HG02610 (cell line): ENCODE data around the gene NDUFA12.
"Not testable (repeated sequence)": the region's sequence is repeated elsewhere in the genome, so short reads cannot be mapped to it uniquely, and the experiment has no call there.

Experiments
- ATAC-seq: cut with Tn5 transposase; IDR thresholded peaks from one replicate; pipeline ENCODE4 v1.9.1; 2021; ENCODE audit warnings: mild to moderate bottlenecking, moderate library complexity; ENCODE audit not compliant: unreplicated experiment

NDUFA12 gene

DNA sequence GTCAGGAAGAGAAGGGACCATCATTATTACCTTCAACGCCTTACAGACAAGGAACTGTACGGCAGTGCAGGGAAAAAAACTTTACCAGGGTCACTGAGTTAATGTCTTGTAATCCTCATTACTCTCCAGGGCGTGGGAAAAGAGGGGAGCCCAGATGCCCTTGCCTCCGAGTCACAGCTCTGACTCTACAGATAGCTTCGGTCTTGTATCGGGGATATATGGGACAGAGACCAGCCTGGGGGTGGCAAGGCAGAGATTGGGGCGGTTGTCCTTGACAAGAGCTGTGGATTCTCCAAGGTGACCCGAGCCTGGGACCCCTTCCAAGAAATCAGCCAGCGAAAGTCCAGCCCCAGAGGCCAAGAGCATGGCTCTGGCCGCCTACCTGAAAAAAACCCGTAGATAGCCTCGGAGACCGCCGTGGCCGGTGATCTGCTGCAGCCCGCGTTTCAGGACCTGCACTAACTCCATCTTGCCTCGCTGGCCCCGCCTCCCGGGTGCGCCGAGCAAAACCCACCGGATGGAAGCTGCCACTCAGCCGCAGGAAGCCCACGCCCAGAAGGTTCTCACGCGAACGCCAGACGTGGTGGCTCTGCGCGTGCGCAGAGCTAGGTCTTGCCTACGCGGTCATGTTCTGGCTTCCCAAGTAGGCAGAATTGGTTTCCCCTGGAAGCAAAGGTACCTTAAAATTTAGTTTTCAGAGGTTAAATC lies at the start of gene NDUFA12:
TSS of gene NDUFA12 (minus strand) at position 485 of the 708 bp plus-strand sequence. CDS start at position 468, 17 bp downstream.
- peak; percentile 99 for ATAC-seq

DNA sequence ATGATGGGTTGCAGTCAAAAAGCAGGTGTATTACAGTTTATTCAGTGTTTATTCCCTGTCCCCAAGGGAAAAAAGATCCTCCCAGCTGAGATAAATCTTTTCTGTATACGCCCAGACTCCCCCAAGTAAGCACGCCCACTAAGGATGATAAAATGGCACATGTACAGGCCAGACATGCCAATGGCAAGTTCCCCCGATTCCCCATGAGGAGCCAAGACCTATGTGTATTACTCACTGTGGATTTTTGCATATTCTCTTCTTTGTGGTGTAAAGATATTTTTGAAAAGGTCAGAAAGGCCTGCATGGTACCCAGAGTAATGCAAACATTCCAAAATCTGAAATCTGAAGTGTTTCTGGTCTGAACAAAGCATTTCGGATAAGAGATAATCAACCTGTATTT lies 47.7 kb upstream of the NDUFA12 start:
- no peak for ATAC-seq

DNA sequence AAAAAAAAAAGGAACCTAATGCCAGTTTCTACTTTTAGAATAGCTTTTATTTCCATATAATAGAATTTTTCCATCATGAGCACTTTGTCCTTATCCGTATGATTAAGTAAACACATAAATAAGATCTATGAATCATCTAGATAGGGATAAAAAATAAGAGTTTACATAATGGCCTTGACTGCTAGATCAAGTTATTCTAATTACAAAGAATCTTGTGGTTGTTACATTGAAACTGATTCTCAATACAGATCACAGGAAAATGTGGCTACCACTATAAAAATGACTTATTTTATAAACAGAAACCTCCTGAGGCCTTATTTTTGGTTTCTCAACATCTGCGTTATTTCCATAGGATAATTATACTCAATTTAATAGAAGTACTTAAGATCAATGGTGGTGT lies 34.4 kb upstream of the NDUFA12 start:
- ATAC-seq, result no peak

- ATAC-seq, result no peak
These were observed 31.3 kb upstream of the NDUFA12 start for GRCh38 chr12:95034750-95035149.

- no peak for ATAC-seq
These were observed 19.0 kb upstream of the NDUFA12 start for GRCh38 chr12:95022477-95022876.

DNA sequence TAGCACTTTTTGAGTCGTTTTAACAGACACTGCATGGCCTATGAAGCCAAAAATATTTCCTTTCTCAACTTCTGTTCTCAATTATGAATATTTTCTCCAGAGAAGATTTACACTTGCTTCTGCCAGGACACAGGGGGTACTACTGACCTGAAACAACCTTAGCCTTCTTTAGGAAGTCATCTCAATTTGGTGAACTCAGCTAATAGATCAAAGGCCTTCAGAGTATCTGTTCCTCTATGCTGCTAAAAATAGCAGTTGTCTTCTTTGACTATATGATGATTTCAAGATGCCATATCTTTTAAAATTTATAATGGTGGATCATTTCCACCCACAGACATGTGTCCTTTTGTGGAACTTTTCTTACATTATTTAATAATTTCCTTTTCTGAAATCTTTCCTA lies 14.0 kb upstream of the NDUFA12 start:
- ATAC-seq, result no peak

- no peak for ATAC-seq
These were observed 12.6 kb upstream of the NDUFA12 start for GRCh38 chr12:95016120-95016519.

DNA sequence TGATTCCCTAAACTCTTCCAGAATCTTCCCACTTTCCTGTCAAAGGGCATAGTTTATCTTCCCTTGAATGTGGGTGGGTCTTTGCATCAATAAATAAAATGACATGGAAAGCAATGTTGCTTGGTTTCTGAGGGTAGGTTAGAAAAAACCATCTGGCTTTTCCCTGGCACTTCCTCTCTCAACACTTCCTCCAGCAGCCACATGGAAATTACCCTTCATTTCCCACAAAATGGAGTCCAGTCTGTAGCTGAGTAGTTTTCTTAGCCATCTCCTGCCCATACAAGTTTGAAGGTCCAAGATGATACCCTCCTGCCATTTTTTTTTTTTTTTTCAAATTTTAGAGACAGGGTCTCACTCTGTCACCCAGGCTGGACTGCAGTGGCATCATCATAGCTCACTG lies 11.1 kb upstream of the NDUFA12 start:
- no peak for ATAC-seq

- no peak for ATAC-seq
These were observed 2.7 kb upstream of the NDUFA12 start for GRCh38 chr12:95006206-95006605.

- no peak for ATAC-seq
These were observed 1.1 kb upstream of the NDUFA12 start for GRCh38 chr12:95004610-95005009.

GRCh38 chr12:95003921-95004272 lies 400 bp upstream of the NDUFA12 start:
- ATAC-seq, result peak; percentile 1

DNA sequence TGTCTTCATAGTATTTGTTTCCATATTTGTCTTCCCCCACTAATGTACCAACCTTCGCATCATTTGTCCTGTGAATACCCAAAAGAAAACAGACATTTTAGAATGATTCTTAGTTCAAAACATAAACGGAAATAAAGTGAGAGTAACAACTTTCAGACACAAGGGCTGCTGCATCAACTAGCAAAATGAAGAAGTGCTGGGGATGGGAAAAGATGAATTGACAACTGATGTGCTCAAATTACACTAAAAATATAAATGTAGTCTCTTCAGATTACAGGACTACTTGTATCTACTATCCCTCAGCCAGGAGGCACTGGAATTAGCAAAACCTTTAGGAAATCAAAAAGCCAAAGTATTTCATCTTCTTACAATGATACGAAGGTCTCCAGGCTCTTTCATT lies 743 bp downstream of the NDUFA12 start:
- ATAC-seq, result no peak

- no peak for ATAC-seq
These were observed 5.2 kb downstream of the NDUFA12 start for GRCh38 chr12:94998326-94998725.

DNA sequence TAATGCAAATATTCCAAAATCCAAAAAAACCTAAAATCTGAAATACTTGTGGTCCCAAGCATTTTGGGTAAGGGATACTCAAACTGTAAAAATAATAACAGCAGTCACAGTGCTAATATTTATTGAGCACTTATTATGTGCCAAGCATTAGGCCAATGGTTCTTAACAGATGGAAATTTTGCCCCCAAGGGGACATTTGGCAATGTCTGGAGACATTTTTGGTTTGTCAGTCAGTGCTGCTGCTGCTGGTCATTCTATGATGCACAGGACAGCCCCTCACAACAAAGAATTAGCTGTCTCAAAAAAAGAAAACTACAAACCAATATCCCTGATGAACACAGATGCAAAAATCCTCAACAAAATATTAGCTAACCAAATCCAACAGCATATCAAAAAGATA lies 5.8 kb downstream of the NDUFA12 start:
- no peak for ATAC-seq

GRCh38 chr12:94997061-94997460 lies 6.4 kb downstream of the NDUFA12 start:
- no peak for ATAC-seq

DNA sequence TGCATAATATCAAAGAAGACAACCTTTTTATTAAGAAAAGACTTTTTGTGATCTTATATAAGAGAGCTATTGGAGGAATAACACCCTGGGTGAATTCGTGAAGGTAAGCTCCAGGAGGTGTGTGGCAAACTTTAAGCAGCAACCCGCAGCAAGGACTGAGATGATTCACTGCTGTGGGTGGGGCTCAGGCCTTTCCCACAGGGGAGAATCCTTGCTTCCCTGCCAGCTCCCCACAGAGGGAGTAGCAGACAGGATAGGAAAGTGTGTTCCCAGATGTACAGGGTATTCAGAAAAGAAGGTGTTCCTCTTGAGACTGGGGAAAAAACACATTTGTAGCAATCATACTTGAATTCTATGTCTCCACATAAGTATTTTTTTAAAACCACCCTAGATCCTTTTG lies 9.2 kb downstream of the NDUFA12 start:
- ATAC-seq, result no peak

DNA sequence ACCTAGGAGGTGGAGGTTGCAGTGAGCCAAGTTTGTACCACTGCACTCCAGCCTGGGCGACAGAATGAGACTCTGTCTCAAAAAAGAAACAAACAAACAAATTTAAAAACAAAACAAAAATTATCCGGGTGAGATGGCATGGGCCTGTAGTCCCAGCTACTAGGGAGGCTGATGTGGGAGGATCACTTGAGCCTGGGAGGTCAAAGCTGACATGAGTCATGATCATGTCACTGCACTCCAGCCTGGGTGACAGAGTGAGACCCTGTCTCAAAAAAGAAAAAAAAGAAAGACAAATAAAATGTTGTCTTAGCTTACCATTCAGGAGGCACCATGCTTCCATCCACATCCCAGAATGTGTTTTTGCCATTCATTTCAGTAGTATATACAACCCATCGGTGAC lies 9.6 kb downstream of the NDUFA12 start:
- ATAC-seq, result not testable (repeated sequence)

- ATAC-seq, result peak; percentile 48
These were observed 13.3 kb downstream of the NDUFA12 start for GRCh38 chr12:94990222-94990621.

GRCh38 chr12:94988471-94988870 lies 15.0 kb downstream of the NDUFA12 start:
- no peak for ATAC-seq

- ATAC-seq, result no peak
These were observed 15.7 kb downstream of the NDUFA12 start for GRCh38 chr12:94987801-94988200.

- no peak for ATAC-seq
These were observed 16.3 kb downstream of the NDUFA12 start for GRCh38 chr12:94987076-94987669.

GRCh38 chr12:94985099-94985498 lies 18.4 kb downstream of the NDUFA12 start:
- ATAC-seq, result not testable (repeated sequence)

- ATAC-seq, result no peak
These were observed 20.2 kb downstream of the NDUFA12 start for GRCh38 chr12:94983321-94983720.
